Fibroblast of skin of scalp (primary cell): ENCODE measurements around the gene ALPI.
"Not testable (repeated sequence)": the region's sequence is repeated elsewhere in the genome, so short reads cannot be mapped to it uniquely, and the experiment has no call there.

Experiments used
- DNase-seq: peaks from one replicate; pipeline ENCODE4 v3.0.0-alpha.2; 2013

ALPI gene

DNA sequence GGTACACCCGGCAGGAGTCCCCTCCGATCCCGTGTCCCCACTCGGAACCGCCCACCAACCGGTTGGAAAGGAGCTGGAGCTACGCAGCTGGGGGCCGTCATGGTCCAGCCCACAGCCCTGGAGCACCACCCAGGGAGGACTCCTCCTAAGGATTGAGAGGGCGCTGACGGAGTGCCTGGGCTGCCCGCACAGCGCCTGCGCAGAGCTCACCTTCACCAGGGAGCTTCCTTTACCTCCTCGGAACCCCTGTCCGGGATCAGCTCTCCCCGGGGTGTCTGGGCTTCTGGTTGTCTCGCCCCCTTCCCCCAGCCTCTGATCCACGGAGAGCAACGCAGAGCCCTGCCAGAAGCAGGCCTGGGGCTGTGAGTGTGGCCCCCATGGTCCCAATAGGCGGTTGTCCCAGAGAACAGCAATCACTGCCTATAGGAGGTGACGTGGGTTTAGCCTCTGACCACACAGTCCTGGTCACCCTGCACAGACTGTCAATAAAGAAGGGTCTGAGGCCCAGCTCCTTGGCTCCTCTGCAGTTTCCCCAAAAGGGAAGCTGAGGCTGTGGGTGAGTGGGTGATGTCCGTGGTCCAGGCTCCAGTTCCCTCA is 34.7 kb upstream of the ALPI start:
- DNase-seq, result no peak

DNA sequence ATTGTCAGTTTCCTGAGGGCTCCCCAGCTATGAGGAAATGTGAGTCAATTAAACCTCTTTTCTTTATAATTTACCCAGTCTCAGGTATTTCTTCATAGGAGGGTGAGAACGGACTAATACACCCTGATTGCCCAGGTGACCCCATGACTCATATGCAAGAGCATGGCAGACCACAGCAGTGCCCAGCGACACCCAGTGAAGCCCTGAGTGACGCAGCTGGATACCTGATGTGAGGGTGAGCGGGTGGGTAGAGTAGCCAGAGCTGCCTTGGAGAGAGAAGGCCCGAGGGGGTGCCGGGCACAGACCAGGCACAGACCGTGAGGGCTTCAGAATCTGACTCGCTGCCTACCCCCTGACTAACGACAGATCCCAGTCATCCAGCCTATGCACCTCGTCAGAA is 33.9 kb upstream of the ALPI start:
- no peak for DNase-seq

DNA sequence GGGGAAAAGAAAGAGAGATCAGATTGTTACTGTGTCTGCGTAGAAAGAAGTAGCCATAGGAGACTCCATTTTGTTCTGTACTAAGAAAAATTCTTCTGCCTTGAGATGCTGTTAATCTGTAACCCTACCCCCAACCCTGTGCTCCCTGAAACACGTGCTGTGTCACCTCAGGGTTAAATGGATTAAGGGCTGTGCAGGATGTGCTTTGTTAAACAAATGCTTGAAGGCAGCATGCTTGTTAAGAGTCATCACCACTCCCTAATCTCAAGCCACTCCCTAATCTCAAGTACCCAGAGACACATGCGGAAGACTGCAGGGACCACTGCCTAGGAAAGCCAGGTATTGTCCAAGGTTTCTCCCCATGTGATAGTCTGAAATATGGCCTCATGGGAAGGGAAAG is 33.0 kb upstream of the ALPI start:
- not testable (repeated sequence) for DNase-seq

DNA sequence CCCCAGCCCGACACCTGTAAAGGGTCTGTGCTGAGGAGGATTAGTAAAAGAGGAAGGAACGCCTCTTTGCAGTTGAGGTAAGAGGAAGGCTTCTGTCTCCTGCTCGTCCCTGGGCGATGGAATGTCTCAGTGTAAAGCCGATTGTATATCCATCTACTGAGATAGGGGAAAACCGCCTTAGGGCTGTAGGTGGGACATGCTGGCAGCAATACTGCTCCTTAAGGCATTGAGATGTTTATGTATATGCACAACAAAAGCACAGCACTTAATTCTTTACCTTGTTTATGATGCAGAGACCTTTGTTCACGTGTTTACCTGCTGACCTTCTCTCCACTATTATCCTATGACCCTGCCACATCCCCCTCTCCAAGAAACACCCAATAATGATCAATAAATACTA is 32.5 kb upstream of the ALPI start:
- not testable (repeated sequence) for DNase-seq

DNA sequence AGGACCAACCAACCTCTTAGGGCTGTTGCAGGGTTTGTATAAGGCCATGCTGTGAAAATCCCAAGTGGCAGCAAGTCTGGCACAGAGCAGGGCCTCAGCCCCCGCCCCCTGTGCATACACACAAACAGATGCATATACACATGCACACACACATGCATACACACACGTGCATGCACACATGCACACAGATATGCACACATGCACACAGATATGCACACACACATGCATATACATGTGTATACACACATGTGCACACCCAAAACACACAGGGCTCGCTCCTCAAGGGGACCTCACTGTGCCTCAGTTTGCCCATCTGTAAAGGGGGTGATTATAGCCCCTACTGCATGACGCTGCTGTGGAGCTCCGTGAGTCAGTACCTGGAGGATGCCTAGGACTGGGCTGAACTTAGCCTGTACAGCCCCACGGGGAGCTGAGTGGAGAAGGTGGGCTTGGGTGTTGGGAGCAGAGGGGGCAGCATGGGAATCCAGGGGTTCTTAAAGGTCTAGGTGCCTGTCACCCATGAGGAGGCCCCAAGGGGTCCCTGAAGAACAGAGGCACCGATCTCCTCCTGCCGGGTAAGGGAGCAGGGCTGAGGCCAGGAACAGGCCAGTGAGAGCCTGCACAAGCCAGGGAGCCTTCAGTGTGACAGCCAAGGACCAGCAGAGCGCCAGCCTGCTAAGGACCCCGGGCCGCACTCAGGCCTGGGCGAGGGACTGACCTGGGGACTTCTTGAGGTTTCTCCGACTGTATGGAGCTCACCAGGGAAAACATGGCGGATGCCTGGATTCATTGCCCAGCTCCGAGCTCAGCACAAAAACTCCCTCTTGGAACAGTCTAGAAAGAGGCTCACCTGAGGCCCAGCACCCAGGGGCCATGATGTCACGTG is 24.0 kb upstream of the ALPI start:
- no peak for DNase-seq

DNA sequence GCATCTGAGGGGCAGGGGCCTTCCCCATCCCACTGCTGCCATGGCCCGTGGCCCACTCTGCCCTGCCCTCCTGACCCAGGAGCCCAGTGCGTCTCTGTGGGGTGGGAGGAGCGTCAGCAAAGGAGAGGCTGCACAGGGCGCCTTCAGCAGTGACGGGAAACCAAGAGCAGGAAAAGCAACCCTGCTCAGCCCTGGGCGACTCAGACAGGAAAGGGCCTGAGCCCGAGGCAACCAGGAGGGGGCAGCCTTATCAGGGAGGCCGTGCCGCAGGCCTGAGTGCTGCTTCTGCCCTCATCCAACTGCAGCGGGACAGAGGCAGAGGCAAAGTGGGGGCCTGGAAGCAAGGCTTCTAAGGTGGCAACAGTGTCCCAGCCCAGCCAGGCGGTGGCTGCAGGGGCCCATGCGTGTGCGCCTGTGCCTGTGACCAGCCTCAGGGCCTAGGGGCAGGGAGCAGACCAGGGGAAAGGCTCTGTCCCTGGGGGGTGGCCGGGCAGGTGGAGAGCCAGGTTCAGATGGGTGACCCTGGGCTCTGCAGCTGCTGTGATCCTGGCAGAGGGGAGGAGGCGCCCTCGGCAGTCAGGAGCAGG is 23.3 kb upstream of the ALPI start:
- no peak for DNase-seq

DNA sequence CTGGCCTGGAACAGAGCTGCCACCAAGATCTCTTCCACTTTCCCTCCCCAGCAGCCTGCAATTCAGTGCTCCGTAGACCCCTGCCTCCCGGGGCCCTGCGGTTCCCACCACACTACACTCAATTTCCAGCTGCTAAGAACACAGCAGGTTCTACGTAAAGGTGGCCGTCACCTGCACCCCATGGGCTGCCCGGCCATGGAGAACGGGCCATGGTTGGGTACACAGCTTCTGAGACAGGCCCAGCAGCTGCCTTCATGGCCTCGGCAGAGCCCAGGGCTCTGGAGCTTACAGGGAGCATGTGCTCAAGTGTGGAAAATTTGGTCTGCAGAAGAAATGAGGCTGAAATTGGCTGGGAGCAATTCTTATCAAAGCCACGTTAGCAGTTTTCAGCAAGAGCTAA is 22.3 kb upstream of the ALPI start:
- DNase-seq, result not testable (repeated sequence)

DNA sequence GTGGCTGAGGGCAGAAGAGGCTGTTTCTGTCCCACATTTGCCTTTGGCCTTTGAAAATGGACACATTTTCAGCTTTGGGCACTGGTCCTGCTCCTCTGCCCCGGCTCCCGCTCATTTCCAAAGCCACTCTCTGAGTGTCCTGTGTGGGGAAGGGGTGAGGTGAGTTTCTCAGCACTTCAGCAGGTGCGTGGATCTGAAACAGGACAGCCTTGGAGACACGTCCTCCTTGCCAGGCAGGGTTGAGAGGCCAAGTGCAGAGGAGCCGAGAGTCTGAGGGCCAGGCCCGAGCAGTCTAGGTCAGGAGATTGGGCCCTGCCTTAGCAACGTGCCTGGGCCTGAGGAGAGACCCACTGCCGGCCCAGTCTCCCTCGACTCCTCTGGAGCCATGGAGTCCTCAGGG is 21.9 kb upstream of the ALPI start:
- no peak for DNase-seq

DNA sequence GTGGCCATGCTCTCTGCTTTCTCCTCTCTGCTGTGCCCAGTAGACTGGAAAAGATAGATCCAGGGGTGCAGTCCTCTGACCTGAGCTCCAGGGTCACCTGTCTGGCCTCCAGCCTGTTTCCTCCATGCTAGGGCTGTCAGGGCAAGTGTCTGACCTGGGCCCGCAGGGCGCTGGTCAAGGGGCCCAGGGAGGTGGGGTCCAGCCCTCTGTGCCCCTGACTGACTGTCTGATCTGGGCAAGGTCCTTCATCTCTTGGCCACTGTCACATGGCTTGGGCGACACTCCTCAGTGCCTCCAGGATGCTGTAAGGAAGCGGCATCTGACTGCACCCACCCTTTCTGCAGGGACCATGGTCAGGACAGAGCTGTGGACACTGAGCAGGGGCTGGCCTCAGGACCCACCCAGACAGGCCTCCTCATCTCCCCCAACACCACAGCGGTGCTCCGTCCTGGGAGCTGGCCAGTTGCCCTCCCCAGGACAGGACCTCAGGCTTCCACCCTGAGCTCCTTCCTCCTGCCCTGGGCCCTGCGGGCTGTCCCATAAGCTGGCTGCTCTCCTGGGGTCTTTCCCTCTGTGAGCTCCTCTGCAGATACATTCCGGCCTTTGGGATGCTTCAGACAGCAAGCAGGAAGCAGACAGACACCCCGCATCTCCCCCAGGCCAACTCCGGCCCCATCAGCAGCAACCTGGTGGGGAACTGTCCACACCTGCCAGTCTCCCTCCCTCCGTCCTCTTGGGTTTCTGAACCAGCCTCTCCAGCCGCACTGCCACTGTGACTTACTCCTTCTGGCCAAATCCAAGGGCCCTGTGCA is 21.2 kb upstream of the ALPI start:
- no peak for DNase-seq

DNA sequence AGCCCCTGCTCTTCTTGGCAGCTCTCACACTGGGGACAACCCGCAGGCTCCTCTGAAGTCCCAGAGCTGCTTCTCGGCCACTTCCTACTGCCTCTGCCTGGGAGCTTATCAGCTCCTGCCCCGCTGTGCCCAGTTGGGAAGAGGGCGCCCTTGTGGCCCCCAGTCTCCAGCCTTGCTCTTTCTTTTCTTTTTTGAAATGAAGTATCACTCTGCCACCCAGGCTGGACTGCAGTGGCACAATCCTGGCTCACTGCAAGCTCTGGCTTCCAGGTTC is 20.6 kb upstream of the ALPI start:
- DNase-seq, result no peak

DNA sequence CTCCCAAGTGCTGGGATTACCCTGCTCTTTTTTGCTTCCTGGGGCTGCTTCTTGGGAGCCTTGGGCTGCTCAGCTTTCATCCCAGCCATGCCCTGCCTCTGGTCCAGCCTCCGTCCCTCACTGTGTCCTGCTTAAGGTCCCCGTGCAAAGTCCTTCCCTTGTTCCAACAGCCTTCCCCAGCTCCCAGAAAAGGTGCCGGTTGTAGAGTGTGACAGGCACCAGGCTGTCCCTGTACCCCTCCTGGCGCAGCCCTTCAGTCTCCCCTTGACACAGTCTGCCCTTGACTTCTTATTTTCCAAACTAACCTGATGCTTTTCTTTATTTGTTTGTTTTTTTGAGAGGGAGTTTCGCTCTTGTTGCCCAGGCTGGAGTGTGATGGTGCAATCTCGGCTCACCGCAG is 20.1 kb upstream of the ALPI start:
- DNase-seq, result no peak

DNA sequence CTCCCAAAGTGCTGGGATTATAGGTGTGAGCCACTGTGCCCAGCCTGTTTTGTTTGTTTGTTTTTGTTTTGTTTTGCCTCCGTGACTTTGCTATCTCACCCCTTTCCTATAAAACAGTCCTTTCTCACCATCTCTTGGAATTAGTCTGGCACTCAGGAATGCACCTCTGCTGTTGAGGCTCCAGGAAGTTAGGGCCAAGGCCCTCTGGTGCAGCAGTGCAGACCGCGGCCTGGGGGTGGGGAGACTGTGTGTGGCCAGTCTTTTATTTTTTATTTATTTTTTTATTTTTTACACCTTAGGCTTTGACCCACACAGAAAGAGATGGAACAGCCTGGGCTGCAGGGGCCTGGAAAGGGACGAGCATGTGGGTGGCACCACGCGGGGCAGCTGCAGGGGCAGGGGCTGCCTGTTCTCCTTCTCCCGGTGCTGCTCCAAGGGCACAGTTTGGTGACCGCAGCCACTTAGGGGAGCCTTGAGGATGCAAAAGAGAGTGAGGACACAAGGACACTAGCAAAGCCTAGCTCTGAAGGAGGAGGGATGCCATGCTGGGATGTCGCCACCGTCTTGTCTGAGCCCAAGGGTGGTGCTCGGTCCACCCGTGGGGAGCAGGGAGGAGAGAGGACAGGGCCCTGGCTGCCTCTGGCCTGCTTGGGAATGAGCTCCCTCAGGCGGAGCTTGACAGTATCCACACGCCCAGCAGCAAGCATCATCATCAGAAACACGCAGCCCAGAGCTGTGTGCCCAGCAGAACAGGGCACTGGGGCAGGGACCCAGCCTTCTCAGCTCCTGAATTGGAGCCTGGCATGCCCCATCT is 19.4 kb upstream of the ALPI start:
- no peak for DNase-seq

DNA sequence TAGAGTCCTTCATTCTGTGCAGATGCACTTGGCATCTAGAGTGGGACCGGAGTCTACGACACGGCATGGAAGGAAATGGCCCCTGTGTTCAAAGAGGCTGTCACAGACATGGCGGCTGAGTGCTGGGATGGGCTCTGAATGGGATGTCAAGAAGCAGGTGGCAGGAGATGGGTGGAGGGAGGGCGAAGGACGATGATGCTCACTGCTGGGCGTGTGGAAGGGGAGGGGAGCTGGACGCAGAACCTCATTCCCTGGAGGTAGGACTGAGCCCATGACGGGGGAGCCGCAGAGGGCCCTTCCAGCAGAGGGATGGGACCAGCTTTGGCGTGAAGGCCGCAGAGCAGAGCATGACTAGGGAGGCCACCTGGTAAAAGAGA is 18.8 kb upstream of the ALPI start:
- no peak for DNase-seq

DNA sequence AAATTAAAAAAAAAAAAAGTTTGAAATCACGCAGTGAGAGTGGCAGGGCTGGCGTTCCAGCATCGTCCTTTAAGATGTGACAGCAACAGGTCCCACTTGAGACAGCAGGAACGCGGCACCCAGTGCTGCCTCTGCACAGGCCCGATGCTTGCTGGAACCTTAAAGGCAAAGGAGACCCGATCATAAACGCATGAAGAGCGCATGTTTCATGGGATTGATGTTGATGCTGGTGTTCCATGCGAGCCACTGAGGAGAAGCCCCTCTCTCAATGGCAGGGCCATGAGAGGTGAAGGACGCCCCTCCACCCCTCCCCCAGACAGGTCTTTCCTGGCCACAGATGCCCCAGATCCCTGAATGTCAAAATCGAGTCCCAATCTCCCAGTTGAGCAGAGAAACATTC is 17.9 kb upstream of the ALPI start:
- DNase-seq, result no peak

DNA sequence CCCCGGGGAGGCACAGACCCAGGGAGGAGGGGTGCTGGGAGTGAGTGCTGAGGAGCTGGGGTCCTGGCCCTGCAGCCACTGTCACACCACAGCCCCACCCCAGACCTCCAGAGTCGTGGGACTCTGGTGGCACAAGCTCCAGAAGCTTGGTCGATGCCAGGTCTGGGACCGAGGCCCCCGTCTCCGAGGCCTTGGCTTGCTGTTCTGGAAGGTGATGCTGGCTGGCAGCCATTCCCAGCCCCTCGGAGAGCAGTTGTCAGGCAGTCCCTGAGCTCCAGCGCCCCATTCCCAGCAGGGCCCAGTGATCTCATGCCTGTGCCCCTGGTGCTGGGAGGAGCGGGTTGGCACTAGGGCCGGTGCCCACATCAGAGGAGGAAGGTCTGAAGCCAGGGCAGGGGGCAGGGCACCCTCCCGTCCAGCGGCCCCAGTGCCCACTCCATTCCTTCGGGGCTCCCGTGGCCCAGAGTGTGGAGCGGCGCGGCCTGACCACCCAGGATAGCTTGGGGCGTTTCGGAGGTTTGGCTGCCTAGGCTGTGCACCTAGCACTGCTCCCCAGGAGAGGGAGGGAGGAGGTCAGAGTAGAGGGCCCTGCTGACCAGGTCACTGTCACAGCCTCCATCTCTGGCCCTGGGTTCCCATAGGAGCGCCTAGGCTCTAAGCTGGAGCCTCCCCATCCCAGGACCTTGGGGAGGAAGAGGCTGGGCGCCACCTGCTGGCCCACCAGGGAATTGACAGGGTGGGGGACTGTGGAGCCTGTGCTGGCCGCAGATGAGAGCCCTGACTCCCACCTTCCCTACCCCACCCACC is 16.8 kb upstream of the ALPI start:
- peak; percentile 31 for DNase-seq

DNA sequence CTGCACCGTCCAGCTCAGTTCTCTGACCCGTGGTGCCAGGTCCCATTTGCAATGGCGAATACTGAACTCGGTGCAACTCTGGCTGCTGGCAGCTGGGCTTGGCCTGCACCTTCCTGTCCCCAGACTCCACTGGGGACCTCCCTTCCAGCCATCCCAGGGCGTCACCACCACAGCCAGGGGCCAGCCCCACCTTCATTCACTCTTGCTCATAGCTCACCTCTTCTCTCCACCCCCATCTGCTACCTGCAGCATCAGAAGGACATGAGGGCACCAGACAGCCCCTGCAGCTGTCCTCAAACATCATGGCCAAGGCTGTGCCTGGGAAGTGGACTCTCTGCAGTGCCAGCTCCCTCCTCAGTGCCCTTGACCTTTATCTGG is 16.2 kb upstream of the ALPI start:
- DNase-seq, result no peak

DNA sequence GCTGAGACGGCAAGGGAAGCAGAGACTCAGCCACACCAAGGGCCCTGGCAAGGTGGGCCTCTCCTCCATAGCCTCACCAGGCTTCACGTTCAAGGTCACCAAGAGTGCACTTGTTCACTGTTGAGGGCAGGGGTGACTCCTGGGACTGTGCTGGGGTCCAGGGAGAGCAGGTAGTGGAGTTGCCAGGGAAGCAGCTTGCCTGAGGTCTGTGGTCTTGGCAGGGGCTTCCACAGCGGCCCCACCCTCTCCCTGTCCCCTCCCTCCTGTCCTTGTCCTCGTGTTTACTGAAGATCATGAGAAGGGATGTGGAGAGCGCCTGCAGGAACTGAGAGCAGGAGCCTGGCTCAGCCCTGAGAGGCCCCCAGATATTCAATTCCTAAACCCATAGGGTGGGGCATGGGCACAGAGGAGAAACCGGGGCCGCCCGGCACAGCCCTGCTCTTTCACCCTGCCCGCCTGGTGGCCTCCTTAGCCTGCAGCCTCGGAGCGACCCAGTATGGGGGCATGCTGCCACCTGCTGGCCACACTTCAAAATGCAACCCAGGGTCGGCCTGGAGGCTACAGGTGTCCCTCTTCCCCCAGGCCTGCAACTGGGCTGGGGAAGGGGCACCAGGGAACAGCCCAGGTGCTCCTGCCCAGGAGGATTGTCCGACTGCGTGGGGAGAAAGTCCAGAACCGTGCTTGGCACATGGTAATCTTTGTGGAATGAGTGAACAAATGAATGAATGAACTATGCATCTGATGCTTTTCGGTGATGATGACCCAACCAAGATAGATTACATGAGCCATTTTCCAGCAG is 15.5 kb upstream of the ALPI start:
- peak; percentile 60 for DNase-seq

DNA sequence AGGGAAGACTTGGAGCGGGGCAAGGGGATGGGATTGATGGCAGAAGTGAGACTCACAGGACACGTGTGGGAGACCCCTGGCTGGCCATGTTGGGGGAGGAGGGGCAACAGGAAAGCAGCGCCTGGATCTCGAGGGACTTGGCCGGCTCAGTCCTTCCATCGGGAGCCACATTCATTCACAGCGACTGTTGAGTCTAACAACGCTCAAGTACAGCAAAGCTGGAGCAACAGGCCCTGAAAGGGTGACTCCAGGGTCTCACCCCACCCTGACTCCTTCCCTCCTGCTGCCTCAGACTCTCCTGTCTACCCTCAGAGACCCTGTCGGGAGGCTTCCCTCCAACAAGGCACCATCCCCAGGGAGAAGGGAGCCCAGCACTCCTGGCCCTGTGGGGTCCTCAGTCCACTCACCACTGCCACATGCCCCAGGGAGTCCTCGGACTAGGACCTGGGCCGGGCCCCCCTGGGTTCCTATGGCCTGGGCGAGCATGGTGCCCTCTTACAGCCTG is 14.8 kb upstream of the ALPI start:
- no peak for DNase-seq

DNA sequence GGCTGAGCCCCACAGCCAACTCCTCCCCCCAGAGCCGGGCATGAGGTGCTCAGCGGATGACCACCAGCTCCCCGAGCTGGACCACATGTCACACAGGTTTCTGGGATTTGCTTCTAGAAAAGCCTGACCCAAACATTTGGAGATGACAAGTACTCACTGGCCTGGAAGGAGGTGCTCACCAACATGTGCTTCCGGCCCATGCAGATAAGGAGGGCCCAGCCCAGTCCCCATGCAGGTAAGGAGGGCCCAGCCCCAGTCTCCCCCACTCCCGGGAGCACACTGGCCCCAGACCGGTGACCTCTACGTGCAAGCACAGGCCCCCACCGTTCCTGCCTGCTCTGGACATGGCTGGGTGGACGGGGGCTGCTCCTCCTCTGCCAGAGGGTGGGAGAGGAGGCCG is 14.0 kb upstream of the ALPI start:
- DNase-seq, result not testable (repeated sequence)

DNA sequence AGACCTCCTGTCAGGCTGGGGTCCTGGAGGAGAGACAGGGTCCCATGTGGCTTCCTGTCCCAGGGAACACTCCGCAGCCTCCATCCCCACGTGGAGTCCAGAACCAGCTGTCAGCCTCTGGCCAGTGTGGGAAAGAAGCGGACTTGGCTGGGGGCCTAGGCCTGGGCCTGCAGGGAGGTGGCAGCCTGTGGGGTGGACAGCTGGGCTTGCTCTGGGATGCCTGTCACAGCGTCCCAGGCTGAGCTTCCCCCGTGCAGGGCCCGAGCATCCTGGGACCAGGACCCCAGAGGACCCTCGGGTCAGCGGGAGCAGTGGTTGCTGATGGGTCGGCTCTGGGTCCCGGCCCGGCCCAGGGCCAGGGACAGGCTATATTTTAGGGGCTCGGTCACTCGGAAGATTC is 13.5 kb upstream of the ALPI start:
- DNase-seq, result not testable (repeated sequence)

DNA sequence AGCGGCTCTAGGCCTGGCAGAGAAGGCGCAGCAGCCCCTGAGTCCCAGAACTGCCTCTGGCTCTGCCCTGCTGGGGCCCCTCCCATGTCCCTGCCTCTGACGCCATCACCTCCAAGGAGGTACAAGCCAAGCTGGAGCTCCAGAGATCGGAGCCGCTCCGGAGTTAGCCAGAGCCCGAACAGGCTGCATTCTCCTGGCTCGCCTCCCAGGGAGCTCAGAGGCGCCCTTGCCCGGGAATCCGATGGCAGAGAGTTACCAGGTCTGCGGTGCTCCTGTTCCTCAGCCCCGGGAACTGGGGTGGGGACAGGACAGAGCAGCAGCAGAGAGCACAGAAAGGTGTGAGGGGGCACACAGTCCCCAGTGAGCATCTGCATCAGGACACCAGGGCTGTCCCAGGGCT is 12.9 kb upstream of the ALPI start:
- not testable (repeated sequence) for DNase-seq
